ENCODE data around the gene SLC8A1. TPM values are rescaled to one million over a fixed set of nuclear protein-coding genes. Genes with fewer than 3 reads are reported as not detected.

SLC8A1 gene
- total RNA-seq, 2 donors from 2014 or later: 3.1 to 22.6 TPM

DNA sequence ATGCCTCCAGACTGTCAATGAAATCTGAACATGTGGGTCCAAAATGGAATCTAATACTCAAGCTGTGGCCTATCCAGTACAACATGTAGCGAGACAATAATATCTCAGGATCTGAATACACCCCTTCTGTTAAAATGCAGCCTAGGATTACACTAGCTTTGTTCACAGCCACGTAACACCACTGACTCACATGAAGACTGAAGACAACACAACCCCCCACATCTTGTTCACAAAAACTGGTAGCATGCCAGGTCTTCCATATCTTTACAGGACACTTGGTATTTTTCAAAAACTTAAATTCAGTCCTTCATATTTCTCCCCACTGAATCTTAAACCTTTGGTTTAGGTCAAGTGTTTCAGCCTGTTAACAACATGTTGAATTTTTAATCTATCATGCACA is 84.2 kb downstream of the SLC8A1 start:
- ATAC-seq: no peak
- intact Hi-C loops (cut with DNase I, micrococcal nuclease): no loop called here
- no peak for DNase-seq

DNA sequence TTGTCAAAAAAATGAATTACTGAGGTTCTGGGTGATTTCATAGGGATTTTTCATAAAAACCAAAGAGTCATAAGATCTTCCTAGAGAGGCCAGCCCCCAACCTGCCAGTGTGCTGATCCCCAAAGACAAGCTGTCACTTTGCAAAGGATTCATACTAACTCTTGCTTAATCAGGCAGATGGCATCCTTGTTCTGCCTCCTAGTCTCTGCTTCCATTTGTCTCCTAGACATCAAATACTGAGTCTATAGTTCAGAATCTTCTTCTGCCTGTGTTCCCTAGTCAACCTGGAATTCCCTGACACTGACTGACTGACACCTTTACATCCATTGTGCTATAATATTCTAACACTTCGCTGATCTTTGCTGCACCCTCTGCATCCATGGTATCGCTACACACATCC is 84.9 kb downstream of the SLC8A1 start:
- intact Hi-C loops (cut with DNase I, micrococcal nuclease): no loop called here
- ATAC-seq (no peak), DNase-seq (no peak)

DNA sequence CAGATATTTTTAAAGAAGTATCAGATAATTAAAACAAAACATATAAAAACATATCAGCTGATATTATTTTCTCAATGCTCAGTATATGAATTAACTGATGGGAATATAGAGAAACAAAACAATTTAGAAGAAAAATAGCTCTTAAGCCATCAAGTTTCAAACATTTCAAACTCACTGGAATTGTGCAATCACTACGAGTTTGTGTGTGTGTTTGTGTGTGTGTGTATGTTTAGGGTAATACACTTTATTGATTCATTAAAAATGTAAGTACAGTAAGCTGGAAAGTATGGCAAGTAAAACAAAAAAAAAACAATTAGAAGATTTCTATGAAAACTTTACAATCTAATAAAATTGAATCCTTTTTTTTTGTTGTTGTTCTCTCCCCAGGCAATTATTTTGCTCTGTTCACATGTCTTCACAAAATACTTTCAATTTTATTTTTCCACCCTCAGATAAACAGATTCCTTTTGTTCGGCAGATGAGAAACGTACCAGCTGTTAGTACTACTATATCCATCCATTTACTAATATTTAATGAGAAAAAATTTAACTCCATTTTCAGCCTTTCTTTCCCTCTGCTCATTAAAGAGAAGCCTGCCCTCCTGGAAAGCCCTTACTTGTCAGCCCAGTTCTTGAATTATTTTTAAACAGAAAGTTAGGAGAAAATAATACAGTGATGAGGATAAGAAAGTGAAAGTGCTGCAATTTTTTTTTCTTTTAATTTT is 87.6 kb downstream of the SLC8A1 start:
- DNase-seq (no peak), ATAC-seq (no peak)
- intact Hi-C loops (cut with DNase I, micrococcal nuclease): no loop called here

DNA sequence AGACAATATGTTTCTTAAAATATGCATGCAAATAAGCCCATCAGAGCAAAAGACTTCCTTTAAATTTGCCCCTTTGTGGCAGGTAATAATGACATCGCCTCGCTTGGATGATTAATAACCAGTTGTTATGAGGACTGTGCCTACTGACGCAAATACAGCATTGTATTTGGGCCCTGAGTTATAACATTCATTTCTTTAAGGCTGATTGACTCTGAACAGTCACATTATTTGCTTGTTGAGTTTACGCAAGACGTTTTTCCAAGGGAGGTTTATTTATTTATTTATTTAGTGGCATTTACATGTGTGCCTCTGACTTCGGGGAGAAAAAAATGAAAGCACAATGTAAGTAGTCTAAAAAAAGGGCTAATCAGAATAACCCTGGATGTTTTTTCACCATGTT is 88.3 kb downstream of the SLC8A1 start:
- DNase-seq: no peak
- no peak for ATAC-seq
- intact Hi-C loops (cut with DNase I, micrococcal nuclease): no loop called here

DNA sequence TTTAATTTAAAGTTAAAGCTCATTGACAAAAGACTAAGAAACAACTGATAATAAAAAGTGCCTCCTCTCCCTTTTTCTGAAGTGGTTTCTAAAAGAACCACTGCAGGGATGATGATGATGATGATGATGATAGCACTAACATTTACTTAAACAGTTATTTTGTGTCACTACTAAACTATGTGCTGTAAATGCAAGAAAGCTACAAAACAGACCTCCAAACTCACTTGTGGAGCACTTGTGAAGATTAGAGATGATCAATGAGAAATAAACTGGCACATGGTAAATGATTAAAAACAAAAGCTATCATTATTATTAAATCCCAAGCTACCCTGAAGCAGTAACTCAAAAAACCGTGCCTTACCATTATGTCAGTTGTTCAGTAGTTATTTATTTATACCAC is 88.7 kb downstream of the SLC8A1 start:
- DNase-seq: no peak
- no peak for ATAC-seq
- intact Hi-C loops (cut with DNase I, micrococcal nuclease): no loop called here

DNA sequence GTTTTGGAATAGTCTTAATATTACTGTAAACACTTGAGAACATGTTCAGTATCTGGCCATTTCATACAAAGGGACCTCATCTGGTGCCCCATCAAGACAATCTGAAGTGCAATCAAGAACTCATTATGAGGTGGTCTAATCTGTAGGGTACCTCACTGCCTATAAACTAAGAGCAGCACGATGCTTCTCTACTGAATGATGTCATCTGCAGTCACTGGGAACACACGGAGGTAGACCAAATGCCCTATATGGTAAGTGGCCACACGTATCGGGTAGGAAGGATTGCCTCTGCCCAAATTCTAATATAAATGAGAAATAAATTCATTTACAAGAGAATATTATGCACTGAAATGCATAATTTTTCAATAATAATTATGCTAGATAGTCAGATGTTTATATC is 90.4 kb downstream of the SLC8A1 start:
- intact Hi-C loops (cut with DNase I, micrococcal nuclease): no loop called here
- ATAC-seq (no peak), DNase-seq (no peak)

DNA sequence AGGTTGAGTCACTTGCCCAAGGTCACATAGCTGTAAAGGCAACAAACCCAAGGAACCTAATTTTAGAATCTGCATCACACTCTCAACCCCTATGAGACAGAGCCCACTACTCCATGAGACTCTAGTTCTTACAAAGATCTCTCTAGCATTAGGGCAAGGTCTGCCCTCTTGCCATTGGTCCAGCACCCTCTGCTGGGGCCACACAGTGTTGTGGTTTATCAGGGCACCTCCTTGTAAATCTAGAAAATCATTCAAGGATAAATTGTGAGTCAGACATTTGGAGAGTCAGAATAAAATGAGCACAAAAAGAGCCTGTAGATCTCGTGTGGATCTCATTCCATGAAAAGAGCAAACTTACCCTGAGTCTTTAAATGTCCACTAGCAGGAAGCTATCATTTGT is 91.2 kb downstream of the SLC8A1 start:
- DNase-seq: no peak

DNA sequence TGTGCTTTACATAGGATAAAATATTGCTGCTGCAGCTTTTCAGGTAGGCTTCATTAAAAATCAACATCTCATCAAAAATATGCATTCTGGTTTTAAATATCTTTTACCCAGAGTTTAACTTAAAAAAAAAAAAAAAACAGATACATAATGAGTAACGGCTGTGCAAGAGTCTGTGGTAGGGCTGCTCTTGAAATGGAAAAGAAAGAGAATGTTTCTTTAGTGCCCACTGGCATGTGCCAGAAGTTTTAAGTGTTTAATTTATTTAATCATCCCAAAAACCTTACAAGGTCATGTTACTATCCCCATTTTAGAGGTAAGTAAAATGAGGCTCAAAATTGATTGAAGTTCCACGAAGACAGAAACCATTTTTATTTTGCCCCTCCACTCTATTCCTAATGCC is 92.1 kb downstream of the SLC8A1 start:
- intact Hi-C loops (cut with DNase I, micrococcal nuclease): no loop called here
- no peak for ATAC-seq
- no peak for DNase-seq

More for the DNA sequence above, 91.2 kb downstream of the SLC8A1 start:
- intact Hi-C loops (cut with DNase I, micrococcal nuclease): no loop called here
- ATAC-seq: no peak

DNA sequence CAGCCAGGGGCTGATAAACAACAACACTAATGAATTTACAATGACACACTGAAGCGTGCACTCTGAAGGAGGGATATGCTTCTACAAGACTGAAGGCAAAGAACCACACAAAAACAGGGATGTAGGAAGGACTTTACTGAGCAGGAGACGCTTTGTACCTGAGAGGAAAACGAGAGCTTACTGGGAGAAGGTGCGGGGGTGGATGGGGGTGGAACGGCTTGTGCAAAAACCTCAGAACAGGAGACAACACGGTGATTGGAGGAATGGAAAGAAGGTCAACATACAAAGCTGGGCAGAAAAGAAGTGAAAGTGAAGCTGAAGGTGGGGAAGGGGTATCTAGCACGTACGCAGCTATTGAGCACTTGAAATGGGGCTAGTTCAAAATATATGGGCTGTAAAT is 93.1 kb downstream of the SLC8A1 start:
- intact Hi-C loops (cut with DNase I, micrococcal nuclease): no loop called here
- ATAC-seq (no peak), DNase-seq (no peak)

DNA sequence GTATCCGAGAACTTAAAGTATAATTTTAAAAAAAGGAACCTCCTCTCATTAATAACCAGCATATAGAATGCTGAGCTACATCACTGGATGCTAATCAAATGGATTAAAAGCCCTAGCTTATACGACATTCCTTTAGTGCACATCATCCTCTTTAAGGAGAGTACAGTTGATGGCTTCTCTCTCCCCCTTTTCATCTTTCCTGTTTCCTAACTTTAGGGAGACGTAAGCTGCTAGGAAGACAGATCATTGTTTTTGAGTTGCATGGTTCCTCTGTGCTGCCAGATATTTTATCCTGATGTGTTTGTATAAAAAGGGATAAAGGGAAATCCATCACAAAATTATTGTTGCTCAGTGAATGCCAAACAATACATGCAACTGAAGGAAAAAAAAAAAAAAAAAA is 94.2 kb downstream of the SLC8A1 start:
- intact Hi-C loops (cut with DNase I, micrococcal nuclease): no loop called here
- DNase-seq (no peak), ATAC-seq (no peak)

DNA sequence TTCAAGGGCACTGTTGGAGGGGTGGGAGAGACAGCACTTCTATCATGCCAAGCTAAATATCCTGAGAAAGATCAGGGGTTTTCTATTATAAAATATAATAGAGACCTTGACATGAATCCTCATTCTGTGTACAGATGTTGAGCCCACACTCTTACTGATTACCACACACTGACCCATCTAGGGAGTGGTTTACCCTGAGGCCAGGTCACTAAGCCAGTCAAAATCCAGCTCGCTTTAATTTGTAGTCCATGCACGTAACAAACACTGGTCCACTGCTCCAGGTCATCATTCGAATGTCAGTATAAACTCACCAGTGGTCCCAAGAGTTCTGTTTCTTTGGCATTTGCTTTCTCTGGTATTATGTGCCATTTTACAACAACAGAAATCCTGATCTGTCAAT is 96.4 kb downstream of the SLC8A1 start:
- ATAC-seq (no peak), DNase-seq (no peak)
- intact Hi-C loops (cut with DNase I, micrococcal nuclease): no loop called here

DNA sequence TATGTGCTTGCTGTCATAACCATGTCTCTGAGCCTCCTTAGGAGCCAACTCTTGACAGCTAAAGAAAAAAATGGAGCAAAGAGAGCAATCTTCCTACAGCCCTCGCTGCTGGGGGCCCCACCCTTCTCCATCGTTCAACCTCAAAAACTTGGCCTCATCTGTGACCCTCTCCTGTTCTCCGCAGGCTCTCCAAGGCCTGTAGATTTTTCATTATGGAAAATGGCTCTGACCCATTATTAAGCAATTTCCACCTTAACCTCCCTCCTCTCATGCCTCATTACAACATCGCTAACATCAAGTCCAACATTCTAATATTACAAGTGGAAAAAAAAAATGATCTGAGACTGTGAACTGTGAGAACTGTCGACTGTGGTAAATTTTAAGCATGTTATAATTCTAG is 98.7 kb downstream of the SLC8A1 start:
- no peak for ATAC-seq
- no peak for DNase-seq
- intact Hi-C loops (cut with DNase I, micrococcal nuclease): no loop called here

DNA sequence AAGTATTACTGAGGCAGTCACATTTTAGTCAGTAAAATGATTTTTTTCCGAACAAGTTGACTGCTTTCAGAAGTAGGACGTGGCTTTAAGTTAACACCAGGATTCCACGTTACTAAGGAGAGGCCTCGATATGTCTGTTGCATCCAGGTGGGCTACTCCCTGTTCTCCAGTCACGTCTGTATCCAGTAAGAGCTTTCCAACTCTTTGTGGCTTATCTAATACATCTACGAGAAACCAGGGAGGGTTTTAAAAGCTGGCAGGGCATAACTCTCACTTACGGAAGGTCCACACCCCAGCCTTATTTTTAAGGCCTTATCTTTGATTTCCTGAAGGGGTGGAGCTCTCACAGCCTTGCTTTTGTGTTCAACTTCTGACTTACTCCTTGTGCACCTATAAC is 99.2 kb downstream of the SLC8A1 start:
- intact Hi-C loops (cut with DNase I, micrococcal nuclease): no loop called here
- DNase-seq: no peak
- ATAC-seq: no peak

DNA sequence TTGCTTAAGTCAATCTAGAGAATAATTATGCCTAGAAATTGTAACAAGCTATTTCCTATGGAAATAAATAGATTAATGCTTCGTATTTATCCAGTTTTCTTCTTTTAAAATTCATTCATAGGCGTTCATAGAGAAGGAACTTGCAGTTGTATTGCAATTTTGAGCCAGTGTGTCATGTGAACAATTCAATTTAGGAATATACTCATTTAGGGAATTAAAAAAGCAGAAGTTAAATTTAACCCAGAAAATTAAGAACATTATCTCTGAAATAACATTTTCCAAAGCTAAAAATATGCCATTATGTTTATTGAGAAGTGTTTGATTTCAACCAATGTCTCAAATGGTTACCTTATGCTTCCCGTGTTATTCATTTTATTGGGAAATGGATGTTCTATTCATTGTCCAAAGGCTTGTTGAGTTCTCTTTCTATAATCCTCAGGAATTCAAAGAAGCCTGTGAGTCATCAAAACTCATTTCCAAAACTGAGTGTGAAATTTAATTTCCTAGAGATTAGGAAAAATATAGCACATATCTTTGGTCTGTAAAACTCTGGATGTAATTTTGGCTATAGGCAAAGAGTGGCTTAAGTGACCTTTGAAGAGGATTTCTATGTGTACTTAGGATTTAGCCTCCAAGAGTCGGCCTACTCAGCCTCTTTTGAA is 99.7 kb downstream of the SLC8A1 start:
- intact Hi-C loops (cut with DNase I, micrococcal nuclease): no loop called here
- ATAC-seq: no peak

DNA sequence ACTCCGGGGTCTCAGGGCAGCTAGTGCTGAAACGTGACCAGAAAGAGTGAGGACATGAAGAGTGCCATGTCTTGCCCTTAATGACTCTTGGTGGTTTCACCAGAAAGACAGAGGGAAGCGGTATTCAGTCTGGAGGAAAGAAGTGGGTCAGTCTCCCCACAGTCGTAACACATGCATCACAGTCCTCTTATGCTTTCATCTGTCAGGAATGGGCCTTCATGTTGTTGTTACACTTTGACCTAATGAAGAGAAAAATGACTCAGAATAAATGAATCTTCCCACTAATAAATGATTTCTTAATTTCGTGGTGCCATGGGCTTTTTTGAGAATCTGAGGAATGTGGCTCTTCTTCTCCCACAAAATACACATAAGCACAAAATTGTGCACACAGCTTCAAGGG is 103.2 kb downstream of the SLC8A1 start:
- DNase-seq (no peak), ATAC-seq (no peak)
- intact Hi-C loops (cut with DNase I, micrococcal nuclease): no loop called here

More for the DNA sequence above, 99.7 kb downstream of the SLC8A1 start:
- DNase-seq: no peak

DNA sequence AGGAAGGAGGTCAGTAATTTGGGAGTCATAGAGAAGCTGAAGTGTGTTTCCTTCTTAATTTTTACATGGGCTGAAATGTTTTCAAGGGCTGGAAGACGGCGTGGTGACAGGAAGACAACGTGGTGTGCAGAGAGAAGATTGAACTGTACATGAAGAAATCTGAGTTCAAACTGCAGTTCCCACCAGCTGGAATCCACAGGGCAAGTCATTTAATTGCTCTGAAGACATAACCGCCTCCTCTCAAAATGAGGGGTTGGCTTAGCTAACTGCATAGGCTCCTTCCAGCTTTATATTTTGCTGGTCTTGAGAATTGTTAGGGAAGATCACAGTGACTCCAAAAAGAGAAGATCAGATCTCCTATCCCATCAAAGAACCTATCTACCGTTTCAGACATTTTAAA is 103.9 kb downstream of the SLC8A1 start:
- DNase-seq (no peak), ATAC-seq (no peak)
- intact Hi-C loops (cut with DNase I, micrococcal nuclease): no loop called here

DNA sequence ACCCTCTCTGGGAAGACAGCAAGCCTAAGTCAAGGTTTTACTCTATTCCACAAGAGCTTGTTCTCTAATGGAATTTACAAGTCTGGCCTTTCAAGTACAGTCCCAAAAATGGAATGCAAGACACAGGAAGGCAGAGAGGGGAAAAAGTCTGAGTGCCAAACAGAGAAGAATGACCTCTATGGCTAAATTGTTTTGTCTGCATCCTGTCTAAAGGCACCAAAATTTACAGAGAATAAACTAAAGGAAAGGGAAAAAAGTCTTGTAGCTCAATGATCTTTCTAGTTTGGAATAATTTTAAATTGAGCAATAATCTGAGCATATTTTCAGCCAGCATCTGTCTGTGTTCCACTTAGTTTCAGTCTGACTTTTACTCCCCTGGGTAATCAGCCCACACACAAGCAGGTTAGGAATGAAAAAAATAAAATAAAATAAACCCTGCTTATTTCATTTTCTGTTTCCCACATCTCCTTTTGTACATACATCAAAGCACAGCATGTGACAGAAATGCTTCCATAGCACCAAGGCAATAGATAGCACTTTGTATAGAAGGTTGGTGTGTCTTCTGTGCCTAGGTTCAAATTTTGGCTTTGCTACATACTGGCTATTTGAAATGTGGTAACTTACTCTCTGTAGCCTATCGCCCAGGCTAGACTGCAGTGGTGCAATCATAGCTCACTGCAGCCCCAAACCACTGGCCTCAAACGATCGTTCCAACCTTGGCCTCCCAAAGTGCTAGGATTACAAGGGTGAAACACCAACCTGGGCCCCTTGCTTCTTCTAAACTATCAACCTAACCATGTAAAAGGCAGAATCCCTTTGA is 105.1 kb downstream of the SLC8A1 start:
- DNase-seq (no peak), ATAC-seq (no peak)
- intact Hi-C loops (cut with DNase I, micrococcal nuclease): no loop called here

DNA sequence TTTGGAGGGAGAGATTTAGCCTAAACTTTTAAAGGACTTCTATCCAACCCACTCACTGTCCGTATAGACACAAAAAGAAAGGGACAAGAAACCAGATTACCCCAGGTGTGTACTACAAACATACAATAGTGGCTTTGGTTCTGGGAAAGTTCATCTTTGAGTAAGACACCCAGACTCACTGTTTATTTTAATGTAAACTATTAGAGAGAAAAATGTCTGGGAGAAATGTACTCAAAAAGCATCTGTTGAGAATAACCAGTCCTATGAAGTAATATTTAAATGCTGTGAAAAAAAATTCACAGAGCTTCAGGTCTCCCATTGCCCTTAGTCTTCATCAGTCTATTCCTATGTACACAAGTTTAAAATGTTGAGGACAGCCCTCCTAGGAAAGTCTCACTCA is 107.5 kb downstream of the SLC8A1 start:
- no peak for ATAC-seq
- DNase-seq: no peak
- intact Hi-C loops (cut with DNase I, micrococcal nuclease): no loop called here

DNA sequence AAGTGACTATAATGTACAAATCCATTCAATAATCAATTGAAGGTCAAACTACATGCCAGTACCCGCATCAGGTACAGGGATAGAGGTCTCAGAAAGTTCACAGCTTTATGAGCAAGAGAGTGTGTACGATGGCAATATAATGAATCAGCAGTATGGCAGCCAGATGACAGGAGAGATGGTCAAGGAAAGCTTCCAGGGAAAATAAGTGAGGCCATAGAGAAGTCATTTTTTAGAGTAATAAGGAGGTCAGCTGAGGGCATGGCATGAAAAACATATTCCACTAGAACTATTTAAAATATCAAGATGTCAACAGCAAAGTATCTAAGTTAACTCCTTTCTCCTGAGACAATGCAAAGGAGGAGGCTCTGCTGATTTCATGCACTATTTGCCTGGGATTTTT is 108.0 kb downstream of the SLC8A1 start:
- intact Hi-C loops (cut with DNase I, micrococcal nuclease): no loop called here
- no peak for ATAC-seq
- no peak for DNase-seq

DNA sequence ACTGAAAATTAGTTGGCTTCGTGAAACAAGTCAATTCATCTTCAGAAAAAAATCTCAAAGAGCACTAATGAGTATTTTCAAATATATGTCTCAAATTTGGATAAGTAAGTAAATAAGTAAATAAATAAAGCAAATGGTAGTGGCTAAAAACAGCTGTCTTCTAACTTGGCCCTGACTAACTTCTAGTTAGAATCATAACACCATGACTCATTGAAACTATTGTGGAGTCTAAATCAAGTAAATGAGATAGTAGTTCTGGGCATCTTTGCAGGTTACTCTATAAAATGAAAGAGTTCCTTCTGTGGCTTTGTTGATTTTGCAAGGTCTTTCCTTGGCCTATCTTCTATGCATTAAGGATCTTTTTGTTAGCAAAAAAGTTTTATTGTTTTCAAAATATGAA is 110.7 kb downstream of the SLC8A1 start:
- no peak for DNase-seq
- ATAC-seq: no peak
- intact Hi-C loops (cut with DNase I, micrococcal nuclease): no loop called here

Measured in left colon (tissue), 2 donors.